WERI-Rb-1 (cell line): ENCODE measurements around the gene PRADC1.

Experiments used
- DNase-seq: peaks from one replicate; pipeline ENCODE4 v3.0.0-alpha.2; 2020
- H3K27ac ChIP-seq: fragments of 250-450 bp; sonication (Bioruptor Pico); 2 replicates; pipeline ENCODE4 v1.5.1; 2020; ENCODE audit warnings: mild to moderate bottlenecking, moderate library complexity
- H3K27me3 ChIP-seq: fragments of 250-450 bp; sonication (Bioruptor Pico); 2 replicates; pipeline ENCODE4 v1.5.1; 2021; ENCODE audit warnings: mild to moderate bottlenecking, low read depth, moderate library complexity; ENCODE audit not compliant: insufficient read depth, severe bottlenecking
- H3K36me3 ChIP-seq: fragments of 250-450 bp; sonication (Bioruptor Pico); 2 replicates; pipeline ENCODE4 v1.5.1; 2020; ENCODE audit warnings: mild to moderate bottlenecking, moderate library complexity
- H3K4me3 ChIP-seq: 2 replicates; pipeline ENCODE4 v1.5.1; 2011; ENCODE audit warnings: low read depth, mild to moderate bottlenecking, control low read depth, low read length
- H3K9me3 ChIP-seq: fragments of 250-450 bp; sonication (Bioruptor Pico); 2 replicates; pipeline ENCODE4 v1.5.1; 2021; ENCODE audit warnings: mild to moderate bottlenecking, moderate library complexity; ENCODE audit not compliant: severe bottlenecking
- TF ChIP-seq, protein P1 (sequence below): IDR thresholded peaks from 2 replicates; pipeline ENCODE4 v1.5.1; 2011; ENCODE audit warnings: low read depth, mild to moderate bottlenecking, control low read depth, inconsistent platforms, low read length

PRADC1 gene

DNA sequence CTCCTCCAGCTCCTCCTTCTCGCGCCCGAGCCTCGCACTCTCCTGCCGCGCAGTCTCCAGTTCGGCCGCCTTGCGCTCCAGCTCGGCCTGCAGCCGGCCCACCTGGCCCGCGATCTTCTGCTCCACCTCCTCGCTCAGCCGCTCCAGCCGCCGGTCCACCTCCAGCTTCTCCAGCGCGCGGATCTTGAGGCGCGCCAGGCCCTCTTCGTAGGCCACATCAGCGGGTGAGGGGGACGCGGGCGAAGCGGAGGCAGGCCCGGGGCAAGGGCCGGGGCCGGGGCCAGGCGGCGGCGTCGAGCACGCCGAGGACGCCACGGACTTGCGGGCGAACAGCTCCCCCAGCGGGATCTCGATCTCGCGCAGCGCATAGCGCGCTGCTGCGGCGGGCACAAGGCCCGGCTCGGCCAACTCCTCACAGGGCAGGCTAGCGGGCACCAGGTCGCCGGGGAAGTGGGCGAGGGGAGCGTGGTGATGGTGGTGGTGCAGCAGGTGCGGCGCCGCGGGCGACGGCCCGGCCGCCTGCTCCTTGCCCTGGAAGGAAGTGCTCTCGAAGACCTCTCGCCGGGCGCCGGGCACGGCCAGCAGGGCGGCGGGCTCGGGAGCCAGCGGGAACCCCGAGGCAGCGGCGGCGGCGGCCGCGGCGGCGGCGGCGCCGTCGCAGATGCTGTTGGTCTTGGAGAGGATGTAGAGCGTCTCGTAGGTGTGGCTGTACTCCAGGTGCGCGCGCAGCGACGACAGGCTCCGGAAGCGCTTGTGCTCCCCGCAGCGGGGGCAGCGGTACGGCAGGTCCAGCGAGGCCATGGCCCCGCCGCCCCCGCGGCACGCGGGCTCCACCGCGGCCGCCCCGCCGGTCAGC lies 36.0 kb upstream of the PRADC1 start:
- peak; percentile 87 for DNase-seq
- H3K9me3 ChIP-seq, result no peaks in the 10 kb centered on the region
- peaks cover 5% of the 10 kb centered on the region for H3K36me3 ChIP-seq
- peak overlapping the region; percentile 37 for H3K4me3 ChIP-seq
- TF ChIP-seq, protein P1, sequence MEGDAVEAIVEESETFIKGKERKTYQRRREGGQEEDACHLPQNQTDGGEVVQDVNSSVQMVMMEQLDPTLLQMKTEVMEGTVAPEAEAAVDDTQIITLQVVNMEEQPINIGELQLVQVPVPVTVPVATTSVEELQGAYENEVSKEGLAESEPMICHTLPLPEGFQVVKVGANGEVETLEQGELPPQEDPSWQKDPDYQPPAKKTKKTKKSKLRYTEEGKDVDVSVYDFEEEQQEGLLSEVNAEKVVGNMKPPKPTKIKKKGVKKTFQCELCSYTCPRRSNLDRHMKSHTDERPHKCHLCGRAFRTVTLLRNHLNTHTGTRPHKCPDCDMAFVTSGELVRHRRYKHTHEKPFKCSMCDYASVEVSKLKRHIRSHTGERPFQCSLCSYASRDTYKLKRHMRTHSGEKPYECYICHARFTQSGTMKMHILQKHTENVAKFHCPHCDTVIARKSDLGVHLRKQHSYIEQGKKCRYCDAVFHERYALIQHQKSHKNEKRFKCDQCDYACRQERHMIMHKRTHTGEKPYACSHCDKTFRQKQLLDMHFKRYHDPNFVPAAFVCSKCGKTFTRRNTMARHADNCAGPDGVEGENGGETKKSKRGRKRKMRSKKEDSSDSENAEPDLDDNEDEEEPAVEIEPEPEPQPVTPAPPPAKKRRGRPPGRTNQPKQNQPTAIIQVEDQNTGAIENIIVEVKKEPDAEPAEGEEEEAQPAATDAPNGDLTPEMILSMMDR, result peak; percentile 24; the same call in 1 of the 2 replicates
- H3K27ac ChIP-seq, result peak overlapping the region; percentile 71
- no peaks in the 10 kb centered on the region for H3K27me3 ChIP-seq

DNA sequence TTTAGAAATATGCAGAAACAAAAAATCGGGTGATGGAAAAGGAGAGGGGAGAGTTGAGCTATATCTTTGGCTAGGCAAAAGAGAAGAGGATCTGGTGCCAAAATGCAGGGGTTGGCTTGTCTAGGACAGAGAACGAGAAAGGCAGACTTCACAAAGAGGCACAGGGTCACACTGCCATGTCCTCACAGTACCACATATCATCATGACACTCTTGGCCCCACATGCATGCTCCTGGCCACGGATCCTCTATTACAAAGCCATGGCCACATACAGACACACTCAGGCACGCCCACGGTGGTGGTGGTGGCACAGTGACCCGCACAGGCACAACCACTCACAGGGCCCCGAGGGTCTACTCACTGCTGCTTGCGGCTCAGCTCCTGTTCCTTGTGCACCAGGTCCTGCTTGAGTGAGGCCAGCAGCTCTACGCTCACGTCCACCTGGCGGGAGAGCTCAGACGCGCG lies 35.4 kb upstream of the PRADC1 start:
- peak; percentile 58 for DNase-seq
- Histone ChIP-seq H3K27ac (peak overlapping the region; percentile 71), H3K36me3 (peaks cover 11% of the 10 kb centered on the region), H3K9me3 (no peaks in the 10 kb centered on the region), H3K4me3 (peak overlapping the region; percentile 37), H3K27me3 (no peaks in the 10 kb centered on the region)
- TF ChIP-seq, protein P1, result no peak

DNA sequence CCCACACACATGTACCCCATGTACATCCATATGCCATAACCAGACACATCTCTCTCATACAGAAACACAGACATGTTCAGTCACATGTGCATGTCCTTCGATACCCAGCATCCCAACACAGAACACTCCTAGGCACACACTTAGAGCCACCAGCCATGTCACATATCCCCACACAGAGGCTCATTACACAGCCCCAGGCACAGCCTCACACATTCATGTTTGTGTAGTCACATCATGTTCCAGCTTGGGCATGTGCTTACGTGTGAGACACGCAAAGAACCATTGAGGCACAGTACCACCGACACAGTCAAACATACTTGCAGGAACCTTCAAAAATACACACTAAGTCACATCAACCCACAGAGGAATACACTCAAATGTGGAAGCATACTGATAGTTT lies 34.0 kb upstream of the PRADC1 start:
- TF ChIP-seq, protein P1, result no peak
- peaks cover 21% of the 10 kb centered on the region for H3K36me3 ChIP-seq
- no peak overlapping the region for H3K27ac ChIP-seq
- H3K27me3 ChIP-seq, result no peaks in the 10 kb centered on the region
- DNase-seq, result no peak
- H3K9me3 ChIP-seq, result no peaks in the 10 kb centered on the region
- no peak overlapping the region for H3K4me3 ChIP-seq

DNA sequence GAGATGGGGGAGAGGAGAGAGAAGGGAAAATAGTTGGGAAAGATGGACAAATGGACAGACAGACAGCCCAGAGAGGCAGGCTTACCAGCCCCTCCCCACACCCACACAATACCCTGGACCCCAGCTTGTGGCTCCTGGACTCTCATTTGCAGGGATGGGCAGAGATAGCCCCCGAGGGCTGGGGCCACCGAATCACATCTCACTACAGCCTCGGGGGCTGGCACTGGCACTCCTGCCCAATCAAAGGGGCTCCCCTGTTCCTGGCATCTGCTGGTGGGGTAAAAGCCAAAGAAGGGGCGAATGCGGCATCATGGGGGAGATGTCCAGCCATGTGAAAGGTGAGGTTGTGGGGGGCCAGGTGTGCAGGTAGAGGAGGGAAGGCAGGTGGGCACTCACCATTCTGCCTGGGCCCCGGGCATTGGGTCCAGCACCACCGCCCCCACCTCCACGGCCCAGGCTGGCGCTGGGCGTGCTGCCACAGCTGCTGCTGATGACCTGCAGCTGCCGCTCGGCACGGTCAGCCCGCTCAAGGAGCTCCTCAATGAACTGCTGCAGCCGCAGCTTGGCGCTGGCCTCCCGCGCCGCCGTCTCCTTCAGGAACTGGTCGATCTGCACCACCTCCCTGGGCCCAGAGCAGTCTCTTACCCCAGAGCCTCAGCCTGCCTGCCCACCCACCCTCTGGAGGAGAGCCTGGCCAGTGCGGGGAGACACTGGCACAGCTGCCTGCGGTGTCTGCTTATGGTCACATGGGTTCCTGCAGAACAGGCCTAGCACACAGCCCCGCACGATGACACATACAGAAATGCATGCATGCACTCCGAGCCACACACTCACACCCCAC lies 33.2 kb upstream of the PRADC1 start:
- TF ChIP-seq, protein P1, result no peak
- Histone ChIP-seq H3K9me3 (no peaks in the 10 kb centered on the region), H3K36me3 (peaks cover 26% of the 10 kb centered on the region), H3K27me3 (no peaks in the 10 kb centered on the region), H3K27ac (no peak overlapping the region), H3K4me3 (no peak overlapping the region)
- no peak for DNase-seq

DNA sequence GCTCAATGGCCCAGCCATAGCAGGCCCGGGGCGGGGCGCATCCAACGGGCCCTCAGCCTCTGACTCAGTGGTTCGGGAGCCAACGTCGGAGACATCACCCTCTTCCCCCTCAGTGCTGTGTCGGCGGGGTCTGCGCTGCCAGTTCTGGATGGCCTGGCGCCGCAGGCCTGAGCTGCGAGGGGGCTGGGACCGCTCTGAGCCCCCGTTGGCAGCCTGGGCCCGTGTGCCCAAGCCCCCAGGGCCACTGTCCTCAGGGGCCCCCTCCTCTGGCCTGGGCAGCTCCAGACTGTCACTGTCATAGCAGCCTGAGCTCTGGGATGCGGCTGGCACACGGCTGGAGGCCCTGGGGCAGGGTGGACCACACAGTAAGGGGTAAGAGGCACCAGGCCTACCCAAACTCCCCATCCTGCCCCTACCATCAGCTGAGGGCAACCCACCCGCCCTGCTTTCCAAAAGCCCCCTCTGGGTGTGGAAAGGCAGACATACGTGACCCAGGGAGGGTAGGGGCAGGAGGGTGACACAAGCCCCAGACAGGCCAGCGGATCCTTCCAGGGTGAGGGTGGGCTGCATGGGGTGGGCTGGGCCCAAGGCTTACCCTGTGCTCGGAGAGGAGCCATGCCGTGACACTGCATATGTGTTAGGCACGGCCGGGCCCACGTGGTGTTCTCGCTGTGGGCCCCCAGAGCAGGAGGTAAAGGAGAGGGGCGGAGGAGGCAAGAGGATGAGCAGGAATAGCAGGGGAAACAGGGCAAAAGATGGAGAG lies 32.4 kb upstream of the PRADC1 start:
- Histone ChIP-seq H3K27ac (no peak overlapping the region), H3K36me3 (peaks cover 32% of the 10 kb centered on the region), H3K27me3 (no peaks in the 10 kb centered on the region), H3K4me3 (no peak overlapping the region), H3K9me3 (no peaks in the 10 kb centered on the region)
- TF ChIP-seq, protein P1, result no peak
- no peak for DNase-seq
